Gastroesophageal sphincter (tissue), 3 donors: ENCODE results near the gene FAXC.

Source experiments
- EP300 ChIP-seq: sonication (generic); formaldehyde crosslinking; IDR thresholded peaks from one replicate; pipeline ENCODE4 v1.6.1; 2017; ENCODE audit warnings: antibody characterized with exemption, mild to moderate bottlenecking
- POLR2A ChIP-seq, 2 donors: fragments of 450-650 bp; IDR thresholded peaks; one replicate each; pipeline ENCODE4 v1.6.1; 2017; ENCODE audit warnings: antibody characterized with exemption in 2 of 2, mild to moderate bottlenecking in 2 of 2, moderate library complexity in 1 of 2
- POLR2AphosphoS5 ChIP-seq: sonication (generic); formaldehyde crosslinking; IDR thresholded peaks from one replicate; pipeline ENCODE4 v1.6.1; 2017; ENCODE audit warnings: antibody characterized with exemption
- TF ChIP-seq, protein P1 (sequence below), 4 experiments: fragments of 200-600 bp in 2 of 4; fragments of 450-650 bp in 2 of 4; sonication (generic) in 1 of 4; IDR thresholded peaks; one replicate each; pipeline ENCODE4 v1.5.1; 2017 to 2019; ENCODE audit warnings: antibody characterized with exemption in 4 of 4, mild to moderate bottlenecking in 2 of 4, moderate library complexity in 2 of 4

DNA sequence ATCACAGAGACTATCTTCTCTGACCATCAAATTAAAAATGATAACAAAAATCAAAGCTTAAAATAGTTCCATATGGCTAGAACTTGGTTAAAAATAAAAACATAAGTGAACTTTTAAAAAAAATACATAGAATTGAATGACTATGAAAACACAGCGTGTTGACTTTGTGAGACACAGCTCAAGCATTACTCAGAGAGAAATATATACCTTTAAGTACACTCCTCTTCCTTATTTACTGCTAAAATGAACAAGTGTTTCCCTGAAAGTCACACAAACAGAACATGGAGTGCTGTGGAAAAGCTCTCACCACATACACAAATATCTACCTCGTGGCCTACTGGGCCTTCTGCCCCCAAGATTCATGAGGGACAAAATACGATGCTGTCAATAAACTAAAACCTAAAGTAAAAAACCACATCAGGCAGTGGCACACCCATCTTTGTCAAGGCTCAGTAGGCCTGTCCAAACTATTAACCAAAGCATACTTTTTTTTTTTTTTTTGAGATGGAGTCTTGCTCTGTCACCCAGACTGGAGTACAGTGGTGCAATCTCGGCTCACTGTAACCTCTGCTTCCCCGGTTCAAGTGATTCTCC lies 7.5 kb downstream of the FAXC start:
- TF ChIP-seq POLR2A (IDR thresholded peaks at IDR 0.05) (no peak), EP300 (no peak), POLR2AphosphoS5 (no peak)
- TF ChIP-seq, protein P1, sequence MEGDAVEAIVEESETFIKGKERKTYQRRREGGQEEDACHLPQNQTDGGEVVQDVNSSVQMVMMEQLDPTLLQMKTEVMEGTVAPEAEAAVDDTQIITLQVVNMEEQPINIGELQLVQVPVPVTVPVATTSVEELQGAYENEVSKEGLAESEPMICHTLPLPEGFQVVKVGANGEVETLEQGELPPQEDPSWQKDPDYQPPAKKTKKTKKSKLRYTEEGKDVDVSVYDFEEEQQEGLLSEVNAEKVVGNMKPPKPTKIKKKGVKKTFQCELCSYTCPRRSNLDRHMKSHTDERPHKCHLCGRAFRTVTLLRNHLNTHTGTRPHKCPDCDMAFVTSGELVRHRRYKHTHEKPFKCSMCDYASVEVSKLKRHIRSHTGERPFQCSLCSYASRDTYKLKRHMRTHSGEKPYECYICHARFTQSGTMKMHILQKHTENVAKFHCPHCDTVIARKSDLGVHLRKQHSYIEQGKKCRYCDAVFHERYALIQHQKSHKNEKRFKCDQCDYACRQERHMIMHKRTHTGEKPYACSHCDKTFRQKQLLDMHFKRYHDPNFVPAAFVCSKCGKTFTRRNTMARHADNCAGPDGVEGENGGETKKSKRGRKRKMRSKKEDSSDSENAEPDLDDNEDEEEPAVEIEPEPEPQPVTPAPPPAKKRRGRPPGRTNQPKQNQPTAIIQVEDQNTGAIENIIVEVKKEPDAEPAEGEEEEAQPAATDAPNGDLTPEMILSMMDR (IDR thresholded peaks at IDR 0.05), result no peak
